C4-2B (cell line): ENCODE data around the gene SYP.

Experiments used
- H3K27ac ChIP-seq: fragments of 450-650 bp; 2 replicates; pipeline ENCODE4 v1.5.1; 2017
- ZFX ChIP-seq: fragments of 450-650 bp; IDR thresholded peaks from 2 replicates; pipeline ENCODE4 v1.6.1; 2017
- TF ChIP-seq, protein P1 (sequence below): fragments of 450-650 bp; conservative IDR thresholded peaks from 2 replicates; pipeline ENCODE4 v1.5.1; 2017; ENCODE audit warnings: mild to moderate bottlenecking

SYP gene

DNA sequence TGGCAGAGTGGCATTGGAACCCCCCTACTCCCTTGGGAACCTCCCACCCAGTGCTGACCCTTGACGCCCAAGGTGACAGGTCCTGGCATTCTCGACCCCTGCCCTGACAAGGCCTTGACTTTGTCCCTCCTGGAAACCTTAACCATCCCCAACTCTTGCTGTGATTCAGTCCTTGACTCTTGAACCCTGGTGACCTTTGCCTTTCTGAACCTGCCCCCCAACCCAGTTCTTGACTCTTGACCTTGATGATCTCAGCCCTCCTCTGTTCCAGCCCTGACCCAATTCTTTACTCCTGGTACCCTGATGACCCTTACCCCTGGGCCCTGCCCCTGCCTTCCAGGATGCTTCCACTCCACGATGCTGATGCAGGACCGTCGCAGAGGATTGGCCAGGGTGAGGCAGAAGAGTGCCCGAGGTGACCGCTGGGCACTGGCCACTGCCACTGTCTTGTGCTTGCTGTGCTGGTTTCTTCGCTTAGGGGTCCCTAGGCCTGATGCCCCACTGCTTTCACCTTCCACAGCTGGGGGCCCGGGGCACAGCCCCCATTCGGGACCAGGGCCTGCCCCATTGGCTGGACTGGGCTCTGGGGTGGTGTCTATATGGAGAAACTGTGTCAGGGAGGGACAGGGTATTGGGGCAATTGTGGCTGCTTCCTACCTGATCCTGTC, 31.5 kb upstream of the SYP start:
- no peak overlapping the region for H3K27ac ChIP-seq
- no peak for TF ChIP-seq ZFX
- TF ChIP-seq, protein P1, sequence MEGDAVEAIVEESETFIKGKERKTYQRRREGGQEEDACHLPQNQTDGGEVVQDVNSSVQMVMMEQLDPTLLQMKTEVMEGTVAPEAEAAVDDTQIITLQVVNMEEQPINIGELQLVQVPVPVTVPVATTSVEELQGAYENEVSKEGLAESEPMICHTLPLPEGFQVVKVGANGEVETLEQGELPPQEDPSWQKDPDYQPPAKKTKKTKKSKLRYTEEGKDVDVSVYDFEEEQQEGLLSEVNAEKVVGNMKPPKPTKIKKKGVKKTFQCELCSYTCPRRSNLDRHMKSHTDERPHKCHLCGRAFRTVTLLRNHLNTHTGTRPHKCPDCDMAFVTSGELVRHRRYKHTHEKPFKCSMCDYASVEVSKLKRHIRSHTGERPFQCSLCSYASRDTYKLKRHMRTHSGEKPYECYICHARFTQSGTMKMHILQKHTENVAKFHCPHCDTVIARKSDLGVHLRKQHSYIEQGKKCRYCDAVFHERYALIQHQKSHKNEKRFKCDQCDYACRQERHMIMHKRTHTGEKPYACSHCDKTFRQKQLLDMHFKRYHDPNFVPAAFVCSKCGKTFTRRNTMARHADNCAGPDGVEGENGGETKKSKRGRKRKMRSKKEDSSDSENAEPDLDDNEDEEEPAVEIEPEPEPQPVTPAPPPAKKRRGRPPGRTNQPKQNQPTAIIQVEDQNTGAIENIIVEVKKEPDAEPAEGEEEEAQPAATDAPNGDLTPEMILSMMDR: no peak

DNA sequence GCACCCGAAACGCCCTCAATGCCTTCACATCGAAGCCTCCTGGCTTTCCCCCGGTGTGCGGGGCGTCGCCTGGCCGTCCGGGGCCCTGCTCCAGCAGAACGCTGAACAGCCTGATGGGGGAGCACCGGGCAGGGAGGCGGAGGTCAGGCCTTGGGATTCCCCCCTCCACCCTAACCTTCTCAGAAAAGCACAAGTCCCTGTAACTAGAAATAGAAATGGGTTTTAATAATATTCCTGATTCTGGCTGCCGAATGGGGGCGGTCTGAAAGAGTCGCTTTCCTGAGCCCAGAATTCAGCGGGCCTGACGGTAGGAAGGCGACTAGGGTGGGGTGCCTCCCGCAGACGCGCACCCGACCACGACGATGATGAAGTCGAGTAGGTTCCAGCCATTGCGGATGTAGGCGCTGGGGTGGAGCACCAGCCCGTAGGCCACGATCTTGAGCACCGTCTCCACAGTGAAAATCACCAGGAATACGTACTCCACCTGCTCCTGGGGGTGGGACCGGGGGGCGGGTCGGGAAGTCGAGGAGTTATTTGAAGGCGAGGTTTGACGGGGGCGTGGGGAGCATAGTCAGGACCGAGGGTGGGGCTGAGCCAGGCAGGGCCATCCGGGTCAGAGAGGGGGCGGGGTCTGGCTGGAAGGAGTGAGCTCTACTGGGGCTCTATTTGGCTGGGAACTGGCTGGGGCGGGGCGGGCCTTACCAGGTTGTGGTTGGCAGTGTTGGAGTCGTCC, 30.7 kb upstream of the SYP start:
- TF ChIP-seq, protein P1: no peak
- no peak for TF ChIP-seq ZFX
- no peak overlapping the region for H3K27ac ChIP-seq

DNA sequence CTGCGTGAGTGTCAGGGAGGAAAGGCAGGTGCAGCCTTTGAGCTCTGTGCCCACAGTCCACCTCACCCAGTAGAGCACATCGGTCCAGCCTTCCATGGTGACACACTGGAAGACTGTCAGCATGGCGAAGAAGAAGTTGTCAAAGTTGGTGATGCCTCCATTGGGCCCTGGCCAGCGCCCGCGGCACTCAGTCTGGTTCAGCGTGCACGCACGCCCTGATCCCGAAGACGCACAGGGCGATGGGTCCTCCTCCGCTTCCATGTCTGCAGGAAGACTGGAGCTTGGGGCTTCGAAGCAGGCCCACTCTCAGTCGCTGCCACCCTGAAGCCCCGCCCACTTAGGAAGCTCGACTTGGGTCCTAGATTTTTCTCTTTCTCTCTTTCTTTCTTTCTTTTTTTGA, 28.2 kb upstream of the SYP start:
- H3K27ac ChIP-seq: no peak overlapping the region
- TF ChIP-seq, protein P1: no peak
- TF ChIP-seq ZFX: no peak

DNA sequence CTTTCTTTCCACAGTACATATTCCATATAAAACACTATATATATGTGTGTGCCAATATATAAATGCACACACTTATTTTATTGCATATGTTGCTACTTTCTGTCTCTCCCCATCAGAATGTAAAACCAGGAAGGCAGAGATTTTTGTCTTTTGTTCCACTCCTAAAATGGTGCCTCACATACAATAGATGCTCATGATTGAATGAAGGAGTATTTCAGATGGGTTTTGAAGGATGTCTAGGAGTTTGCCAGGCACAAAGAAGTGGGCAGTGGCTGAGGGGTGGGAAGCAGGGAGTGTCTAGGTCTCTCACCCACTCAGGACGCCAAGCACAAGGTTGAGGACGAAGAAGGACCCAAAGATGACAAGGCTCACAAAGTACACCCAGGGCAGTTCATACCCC, 27.7 kb upstream of the SYP start:
- TF ChIP-seq, protein P1: no peak
- no peak for TF ChIP-seq ZFX
- H3K27ac ChIP-seq: no peak overlapping the region

DNA sequence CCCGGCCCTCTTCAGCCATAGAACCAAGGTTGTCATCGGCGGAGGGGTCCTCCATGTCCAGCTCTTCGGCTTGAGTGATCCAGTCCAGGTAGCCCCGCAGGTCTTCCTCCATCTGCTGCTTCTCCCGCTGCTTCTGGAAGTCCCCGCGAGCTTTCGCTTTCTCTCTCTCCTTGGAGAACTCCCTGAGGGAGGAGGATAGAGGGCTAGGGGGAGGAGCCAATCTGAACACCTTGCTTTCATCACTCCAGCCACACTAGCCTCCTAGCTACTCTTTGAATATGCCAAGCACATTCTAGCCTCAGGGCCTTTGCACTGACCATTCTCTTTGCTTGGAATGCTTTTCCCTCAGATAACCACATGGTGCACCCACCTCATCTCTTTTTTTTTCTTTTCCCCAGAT, 27.0 kb upstream of the SYP start:
- H3K27ac ChIP-seq: no peak overlapping the region
- no peak for TF ChIP-seq ZFX
- TF ChIP-seq, protein P1: no peak

DNA sequence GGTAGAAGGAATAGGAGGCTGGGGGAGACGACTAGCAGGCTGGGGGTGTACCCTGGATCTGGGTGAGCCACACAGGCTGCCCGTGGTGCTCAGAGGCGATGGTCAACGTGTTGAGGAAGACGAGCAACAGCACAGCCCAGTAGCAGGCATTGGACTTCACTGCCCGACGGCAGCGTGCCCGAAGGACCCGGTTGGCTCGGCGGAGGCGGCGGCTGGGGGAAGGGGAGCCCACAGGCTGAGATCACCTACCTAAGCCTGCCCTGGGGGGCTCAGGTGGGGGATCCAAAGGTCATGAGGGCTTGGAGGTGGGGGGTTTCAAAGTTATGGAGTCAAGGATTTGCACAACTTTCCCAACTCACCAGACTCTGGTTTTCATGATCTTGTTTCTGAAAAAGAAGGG, 25.9 kb upstream of the SYP start:
- TF ChIP-seq ZFX: no peak
- TF ChIP-seq, protein P1: no peak
- H3K27ac ChIP-seq: no peak overlapping the region

DNA sequence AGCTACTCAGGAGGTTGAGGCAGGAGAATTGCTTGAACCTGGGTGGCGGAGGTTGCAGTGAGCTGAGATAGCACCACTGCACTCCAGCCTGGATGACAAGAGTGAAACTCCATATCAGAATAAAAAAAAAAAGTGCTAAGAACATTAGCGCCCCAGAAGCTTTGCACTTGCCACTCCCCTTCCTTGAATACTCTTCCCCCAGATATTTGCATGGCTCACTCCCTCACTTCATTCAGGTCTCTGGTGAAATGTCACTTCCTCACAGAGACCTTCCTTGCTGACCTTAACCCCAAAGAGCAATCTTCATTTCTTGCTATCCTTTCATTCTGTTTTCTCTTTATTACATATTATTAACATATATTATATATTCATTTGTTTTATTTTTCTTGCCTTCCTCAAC, 21.9 kb upstream of the SYP start:
- no peak for TF ChIP-seq ZFX
- TF ChIP-seq, protein P1: no peak
- H3K27ac ChIP-seq: no peak overlapping the region
